K562 (cell line): ENCODE measurements around the gene ACTL9. TPM values are rescaled to one million over a fixed set of nuclear protein-coding genes. Genes with fewer than 3 reads are reported as not detected.

Experiments used
- CEBPB ChIP-seq: fragments of 450-650 bp; IDR thresholded peaks from 2 replicates; pipeline ENCODE4 v1.6.1; 2016; ENCODE audit warnings: missing genetic modification characterization, missing compliant biosample characterization
- FOXA1 ChIP-seq: fragments of 450-650 bp; IDR thresholded peaks from 2 replicates; pipeline ENCODE4 v1.6.1; 2016; ENCODE audit warnings: mild to moderate bottlenecking, borderline replicate concordance
- HDAC1 ChIP-seq, 2 experiments: fragments of 450-650 bp; IDR thresholded peaks; 2 replicates each; pipeline ENCODE4 v1.6.1; 2016 to 2017; ENCODE audit warnings: inconsistent platforms in 1 of 2, mild to moderate bottlenecking in 1 of 2, moderate library complexity in 1 of 2
- MCM5 ChIP-seq: fragments of 450-650 bp; IDR thresholded peaks from 2 replicates; pipeline ENCODE4 v1.6.1; 2016; ENCODE audit warnings: low read depth
- MIER1 ChIP-seq: fragments of 450-650 bp; IDR thresholded peaks from 2 replicates; pipeline ENCODE4 v1.6.1; 2016; ENCODE audit warnings: antibody characterized with exemption, mild to moderate bottlenecking, low read depth
- POLR3G ChIP-seq: IDR thresholded peaks from 2 replicates; pipeline ENCODE4 v1.6.1; 2011; ENCODE audit not compliant: insufficient read length, insufficient replicate concordance; ENCODE audit errors: extremely low read depth
- POU5F1 ChIP-seq: fragments of 150-350 bp; IDR thresholded peaks from 2 replicates; pipeline ENCODE4 v1.6.1; 2014; ENCODE audit warnings: borderline replicate concordance, low read length, low read depth, mild to moderate bottlenecking; ENCODE audit not compliant: partially characterized antibody
- PTTG1 ChIP-seq: fragments of 450-650 bp; IDR thresholded peaks from 2 replicates; pipeline ENCODE4 v1.6.1; 2016; ENCODE audit warnings: low read depth, mild to moderate bottlenecking, missing genetic modification characterization, missing compliant biosample characterization
- SAFB ChIP-seq: fragments of 200-400 bp; formaldehyde crosslinking; IDR thresholded peaks from 2 replicates; pipeline ENCODE4 v1.6.1; 2017; ENCODE audit warnings: low read depth, low read length, borderline replicate concordance
- ZBTB40 ChIP-seq, 2 experiments: fragments of 450-650 bp in 1 of 2; sonication (generic) in 1 of 2; formaldehyde crosslinking in 1 of 2; IDR thresholded peaks; 2 replicates each; pipeline versions ENCODE4 v1.7.1 to v1.9.0; 2016 to 2022; ENCODE audit warnings: inconsistent platforms in 1 of 2, mild to moderate bottlenecking in 1 of 2, missing genetic modification reagents in 1 of 2
- ZFP30 ChIP-seq: fragments of 250-450 bp; sonication (Bioruptor Pico); IDR thresholded peaks from 2 replicates; pipeline ENCODE4 v1.8.0; 2022; ENCODE audit warnings: moderate library complexity, mild to moderate bottlenecking, inconsistent platforms, borderline replicate concordance
- ZNF217 ChIP-seq: sonication (generic); formaldehyde crosslinking; IDR thresholded peaks from 2 replicates; pipeline ENCODE4 v1.8.0; 2022; ENCODE audit warnings: mild to moderate bottlenecking, missing genetic modification reagents
- ZNF830 ChIP-seq: fragments of 250-450 bp; sonication (Bioruptor Pico); IDR thresholded peaks from 2 replicates; pipeline ENCODE4 v1.5.0; 2021; ENCODE audit warnings: mild to moderate bottlenecking
- polyA plus RNA-seq, 8 experiments: library from polyadenylated mRNA; depleted of rRNA in 4 of 8; stranded (reverse) in 5 of 8; unstranded in 3 of 8; fragments of >200 nt; fragmentation: Nextera tagmentation in 2 of 8; fragmentation: Illumina TruSeq in 1 of 8; extraction: Ambion mirVana in 2 of 8; extraction: Trizol in 1 of 8; gene quantifications; 2 replicates each; pipeline versions ENCODE4 v1.2.1 to v1.2.3, GENCODE V29; 2011 to 2014; ENCODE audit warnings: inconsistent platforms in 1 of 8, missing spikeins in 1 of 8
- total RNA-seq, 7 experiments: library from RNA; depleted of rRNA in 6 of 7; stranded (reverse); fragments of >200 nt in 6 of 7; fragmentation: Illumina TruSeq in 2 of 7; extraction: Trizol in 2 of 7; gene quantifications; 2 replicates each; pipeline versions ENCODE4 v1.2.1 to v1.2.3, GENCODE V29; 2011 to 2021; ENCODE audit warnings: low replicate concordance in 1 of 7
- TF ChIP-seq, protein P1 (sequence below), 2 experiments: fragments of 450-650 bp in 1 of 2; IDR thresholded peaks; 2 replicates each; pipeline ENCODE4 v1.6.1; 2011 to 2017; ENCODE audit warnings: low read depth in 2 of 2, antibody characterized with exemption in 1 of 2, borderline replicate concordance in 1 of 2, low read length in 1 of 2, mild to moderate bottlenecking in 1 of 2, mixed read lengths in 1 of 2; ENCODE audit not compliant: control insufficient read depth in 1 of 2

The ACTL9 gene
- total and polyA plus RNA-seq, 9 of the 15 experiments (the other 6 are each of a cell fraction or from before 2014, with no cell fraction given), result not detected

DNA sequence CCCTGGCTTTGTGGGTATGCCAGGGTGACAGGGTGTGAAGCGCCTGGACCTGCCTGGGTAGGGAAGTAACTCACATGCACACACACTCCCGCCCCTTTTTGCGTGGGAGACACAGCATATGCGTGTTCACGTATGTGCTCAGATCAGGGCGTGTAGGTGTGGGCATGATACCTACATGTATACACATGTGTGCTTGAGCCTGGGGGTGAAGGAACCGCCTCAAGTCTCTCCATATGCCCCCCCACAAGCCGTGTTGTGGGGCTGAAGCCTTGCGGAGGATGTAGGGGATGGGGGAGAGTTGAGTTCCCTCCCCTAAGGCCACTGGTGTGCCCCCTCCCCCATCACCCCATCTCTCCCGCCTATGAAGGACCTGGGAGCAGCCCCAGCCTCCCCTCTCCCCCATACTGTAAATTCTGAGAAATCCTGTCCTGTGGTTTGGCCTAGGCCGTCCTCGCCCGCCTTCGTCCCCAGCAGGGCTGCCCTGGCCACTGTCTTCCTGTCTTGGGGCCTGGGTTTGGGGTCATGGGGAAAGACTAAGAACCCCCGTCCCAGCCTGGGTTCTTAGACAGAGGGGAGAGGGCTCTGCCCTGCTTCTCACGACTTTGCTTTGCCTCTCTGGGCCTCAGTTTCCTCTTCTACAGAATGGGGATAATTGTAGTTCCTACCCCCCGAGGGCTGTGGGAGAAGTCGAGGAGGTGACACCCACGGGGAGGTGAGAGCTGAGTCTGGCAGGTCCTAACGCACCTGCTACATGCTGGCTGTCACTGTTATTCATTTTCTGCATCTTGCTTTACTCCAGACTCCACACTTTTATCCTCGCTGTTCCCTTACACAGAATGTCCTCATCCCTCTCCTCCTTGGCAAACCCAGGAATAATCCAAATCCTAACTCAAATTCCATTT, 14.3 kb downstream of the ACTL9 start (continued):
- TF ChIP-seq, protein P1, sequence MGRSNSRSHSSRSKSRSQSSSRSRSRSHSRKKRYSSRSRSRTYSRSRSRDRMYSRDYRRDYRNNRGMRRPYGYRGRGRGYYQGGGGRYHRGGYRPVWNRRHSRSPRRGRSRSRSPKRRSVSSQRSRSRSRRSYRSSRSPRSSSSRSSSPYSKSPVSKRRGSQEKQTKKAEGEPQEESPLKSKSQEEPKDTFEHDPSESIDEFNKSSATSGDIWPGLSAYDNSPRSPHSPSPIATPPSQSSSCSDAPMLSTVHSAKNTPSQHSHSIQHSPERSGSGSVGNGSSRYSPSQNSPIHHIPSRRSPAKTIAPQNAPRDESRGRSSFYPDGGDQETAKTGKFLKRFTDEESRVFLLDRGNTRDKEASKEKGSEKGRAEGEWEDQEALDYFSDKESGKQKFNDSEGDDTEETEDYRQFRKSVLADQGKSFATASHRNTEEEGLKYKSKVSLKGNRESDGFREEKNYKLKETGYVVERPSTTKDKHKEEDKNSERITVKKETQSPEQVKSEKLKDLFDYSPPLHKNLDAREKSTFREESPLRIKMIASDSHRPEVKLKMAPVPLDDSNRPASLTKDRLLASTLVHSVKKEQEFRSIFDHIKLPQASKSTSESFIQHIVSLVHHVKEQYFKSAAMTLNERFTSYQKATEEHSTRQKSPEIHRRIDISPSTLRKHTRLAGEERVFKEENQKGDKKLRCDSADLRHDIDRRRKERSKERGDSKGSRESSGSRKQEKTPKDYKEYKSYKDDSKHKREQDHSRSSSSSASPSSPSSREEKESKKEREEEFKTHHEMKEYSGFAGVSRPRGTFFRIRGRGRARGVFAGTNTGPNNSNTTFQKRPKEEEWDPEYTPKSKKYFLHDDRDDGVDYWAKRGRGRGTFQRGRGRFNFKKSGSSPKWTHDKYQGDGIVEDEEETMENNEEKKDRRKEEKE (IDR thresholded peaks at IDR 0.05; ENCODE audit: borderline replicate concordance in 1 of 2, control insufficient read depth in 1 of 2, low read depth in 2 of 2, low read length in 1 of 2), result no peak
- TF ChIP-seq PTTG1 (tag), result no peak
- TF ChIP-seq ZFP30, result no peak
- TF ChIP-seq ZNF217 (CRISPR knock-in tag), result no peak
- TF ChIP-seq FOXA1, result no peak
- TF ChIP-seq ZBTB40 (IDR thresholded peaks at IDR 0.05), result no peak
- no peak for TF ChIP-seq ZBTB40 (CRISPR knock-in tag; IDR thresholded peaks at IDR 0.05)
- TF ChIP-seq MIER1, result no peak
- TF ChIP-seq ZNF830, result no peak
- TF ChIP-seq HDAC1 (IDR thresholded peaks at IDR 0.05), result no peak
- no peak for TF ChIP-seq CEBPB (tag)
- TF ChIP-seq POU5F1, result no peak
- TF ChIP-seq MCM5, result no peak
- TF ChIP-seq POLR3G, result no peak
- TF ChIP-seq SAFB, result no peak
